K562 (cell line): ENCODE results near the gene TXNRD2. TPM values are rescaled to one million over a fixed set of nuclear protein-coding genes. Genes with fewer than 3 reads are reported as not detected.

Source experiments
- BCL6 ChIP-seq: fragments of 250-450 bp; sonication (Bioruptor Pico); IDR thresholded peaks from 2 replicates; pipeline ENCODE4 v1.4.0; 2020
- CAMTA2 ChIP-seq: fragments of 250-450 bp; sonication (Bioruptor Pico); conservative IDR thresholded peaks from 2 replicates; pipeline ENCODE4 v1.5.1; 2022
- CHD1 ChIP-seq: fragments of 200-600 bp; sonication (generic); IDR thresholded peaks from one replicate; pipeline ENCODE4 v1.6.1; 2012; ENCODE audit warnings: mild to moderate bottlenecking, moderate library complexity, low read length, inconsistent platforms
- GABPB1 ChIP-seq: sonication (generic); formaldehyde crosslinking; IDR thresholded peaks from 2 replicates; pipeline ENCODE4 v1.8.0; 2022; ENCODE audit warnings: mild to moderate bottlenecking, missing genetic modification reagents
- ZKSCAN1 ChIP-seq: fragments of 150-350 bp; IDR thresholded peaks from 2 replicates; pipeline ENCODE4 v1.6.1; 2016; ENCODE audit warnings: low read depth, low read length
- ZNF212 ChIP-seq: fragments of 450-650 bp; formaldehyde crosslinking; IDR thresholded peaks from 2 replicates; pipeline ENCODE4 v1.4.0; 2020; ENCODE audit warnings: mild to moderate bottlenecking
- ZNF239 ChIP-seq: fragments of 250-450 bp; sonication (Bioruptor Pico); IDR thresholded peaks from 2 replicates; pipeline ENCODE4 v1.4.0; 2020; ENCODE audit warnings: mild to moderate bottlenecking
- ZNF764 ChIP-seq: fragments of 250-450 bp; sonication (Bioruptor Pico); IDR thresholded peaks from 2 replicates; pipeline ENCODE4 v1.4.0; 2020; ENCODE audit warnings: low read depth, mild to moderate bottlenecking, moderate library complexity
- polyA plus RNA-seq, 8 experiments: library from polyadenylated mRNA; depleted of rRNA in 4 of 8; stranded (reverse) in 5 of 8; unstranded in 3 of 8; fragments of >200 nt; fragmentation: Nextera tagmentation in 2 of 8; fragmentation: Illumina TruSeq in 1 of 8; extraction: Ambion mirVana in 2 of 8; extraction: Trizol in 1 of 8; gene quantifications; 2 replicates each; pipeline versions ENCODE4 v1.2.1 to v1.2.3, GENCODE V29; 2011 to 2014; ENCODE audit warnings: inconsistent platforms in 1 of 8, missing spikeins in 1 of 8
- total RNA-seq, 7 experiments: library from RNA; depleted of rRNA in 6 of 7; stranded (reverse); fragments of >200 nt in 6 of 7; fragmentation: Illumina TruSeq in 2 of 7; extraction: Trizol in 2 of 7; gene quantifications; 2 replicates each; pipeline versions ENCODE4 v1.2.1 to v1.2.3, GENCODE V29; 2011 to 2021; ENCODE audit warnings: low replicate concordance in 1 of 7
- TF ChIP-seq, protein P1 (sequence below): fragments of 200-800 bp; sonication (Bioruptor generic); IDR thresholded peaks from 2 replicates; pipeline ENCODE4 v1.6.1; 2016; ENCODE audit warnings: missing genetic modification characterization, missing compliant biosample characterization
- TF ChIP-seq, protein P2 (sequence below): fragments of 450-650 bp; IDR thresholded peaks from 2 replicates; pipeline ENCODE4 v1.6.1; 2016
- TF ChIP-seq, protein P3 (sequence below): fragments of 200-600 bp; sonication (generic); IDR thresholded peaks from one replicate; pipeline ENCODE4 v1.6.1; 2012; ENCODE audit warnings: mild to moderate bottlenecking, low read depth, low read length, inconsistent platforms

TXNRD2 gene
- total and polyA plus RNA-seq, 9 of the 15 experiments (the other 6 are each of a cell fraction or from before 2014, with no cell fraction given) = 3.3 to 80.2 (median 49.4) TPM

DNA sequence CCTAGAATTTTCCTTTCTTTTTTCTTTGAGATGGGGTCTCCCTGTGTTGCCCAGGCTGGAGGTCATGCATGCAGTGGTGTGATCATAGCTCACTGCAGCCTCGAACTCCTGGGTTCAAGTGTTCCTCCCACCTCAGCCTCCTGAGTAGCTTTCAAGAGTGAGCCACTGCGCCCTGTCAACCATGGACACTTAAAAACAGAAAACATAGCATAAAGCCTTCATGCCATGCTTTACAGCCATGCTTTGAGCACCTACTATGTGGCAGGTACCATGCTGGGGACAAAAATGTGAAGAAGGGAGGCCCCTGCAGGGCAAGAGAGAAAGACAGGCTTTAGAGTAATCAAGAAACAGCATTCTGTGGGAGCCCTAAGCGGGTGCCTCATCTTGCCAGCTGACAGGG is 73.3 kb downstream of the TXNRD2 start (continued):
- TF ChIP-seq, protein P1, sequence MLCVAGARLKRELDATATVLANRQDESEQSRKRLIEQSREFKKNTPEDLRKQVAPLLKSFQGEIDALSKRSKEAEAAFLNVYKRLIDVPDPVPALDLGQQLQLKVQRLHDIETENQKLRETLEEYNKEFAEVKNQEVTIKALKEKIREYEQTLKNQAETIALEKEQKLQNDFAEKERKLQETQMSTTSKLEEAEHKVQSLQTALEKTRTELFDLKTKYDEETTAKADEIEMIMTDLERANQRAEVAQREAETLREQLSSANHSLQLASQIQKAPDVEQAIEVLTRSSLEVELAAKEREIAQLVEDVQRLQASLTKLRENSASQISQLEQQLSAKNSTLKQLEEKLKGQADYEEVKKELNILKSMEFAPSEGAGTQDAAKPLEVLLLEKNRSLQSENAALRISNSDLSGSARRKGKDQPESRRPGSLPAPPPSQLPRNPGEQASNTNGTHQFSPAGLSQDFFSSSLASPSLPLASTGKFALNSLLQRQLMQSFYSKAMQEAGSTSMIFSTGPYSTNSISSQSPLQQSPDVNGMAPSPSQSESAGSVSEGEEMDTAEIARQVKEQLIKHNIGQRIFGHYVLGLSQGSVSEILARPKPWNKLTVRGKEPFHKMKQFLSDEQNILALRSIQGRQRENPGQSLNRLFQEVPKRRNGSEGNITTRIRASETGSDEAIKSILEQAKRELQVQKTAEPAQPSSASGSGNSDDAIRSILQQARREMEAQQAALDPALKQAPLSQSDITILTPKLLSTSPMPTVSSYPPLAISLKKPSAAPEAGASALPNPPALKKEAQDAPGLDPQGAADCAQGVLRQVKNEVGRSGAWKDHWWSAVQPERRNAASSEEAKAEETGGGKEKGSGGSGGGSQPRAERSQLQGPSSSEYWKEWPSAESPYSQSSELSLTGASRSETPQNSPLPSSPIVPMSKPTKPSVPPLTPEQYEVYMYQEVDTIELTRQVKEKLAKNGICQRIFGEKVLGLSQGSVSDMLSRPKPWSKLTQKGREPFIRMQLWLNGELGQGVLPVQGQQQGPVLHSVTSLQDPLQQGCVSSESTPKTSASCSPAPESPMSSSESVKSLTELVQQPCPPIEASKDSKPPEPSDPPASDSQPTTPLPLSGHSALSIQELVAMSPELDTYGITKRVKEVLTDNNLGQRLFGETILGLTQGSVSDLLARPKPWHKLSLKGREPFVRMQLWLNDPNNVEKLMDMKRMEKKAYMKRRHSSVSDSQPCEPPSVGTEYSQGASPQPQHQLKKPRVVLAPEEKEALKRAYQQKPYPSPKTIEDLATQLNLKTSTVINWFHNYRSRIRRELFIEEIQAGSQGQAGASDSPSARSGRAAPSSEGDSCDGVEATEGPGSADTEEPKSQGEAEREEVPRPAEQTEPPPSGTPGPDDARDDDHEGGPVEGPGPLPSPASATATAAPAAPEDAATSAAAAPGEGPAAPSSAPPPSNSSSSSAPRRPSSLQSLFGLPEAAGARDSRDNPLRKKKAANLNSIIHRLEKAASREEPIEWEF (CRISPR knock-in tag) = no peak
- TF ChIP-seq ZNF212 (CRISPR knock-in tag) (no peak), ZNF239 (CRISPR knock-in tag) (no peak), BCL6 (CRISPR knock-in tag) (no peak), GABPB1 (CRISPR knock-in tag) (no peak), CAMTA2 (no peak), ZKSCAN1 (peak; percentile 98), CHD1 (no peak), ZNF764 (CRISPR knock-in tag) (no peak)
- TF ChIP-seq, protein P2, sequence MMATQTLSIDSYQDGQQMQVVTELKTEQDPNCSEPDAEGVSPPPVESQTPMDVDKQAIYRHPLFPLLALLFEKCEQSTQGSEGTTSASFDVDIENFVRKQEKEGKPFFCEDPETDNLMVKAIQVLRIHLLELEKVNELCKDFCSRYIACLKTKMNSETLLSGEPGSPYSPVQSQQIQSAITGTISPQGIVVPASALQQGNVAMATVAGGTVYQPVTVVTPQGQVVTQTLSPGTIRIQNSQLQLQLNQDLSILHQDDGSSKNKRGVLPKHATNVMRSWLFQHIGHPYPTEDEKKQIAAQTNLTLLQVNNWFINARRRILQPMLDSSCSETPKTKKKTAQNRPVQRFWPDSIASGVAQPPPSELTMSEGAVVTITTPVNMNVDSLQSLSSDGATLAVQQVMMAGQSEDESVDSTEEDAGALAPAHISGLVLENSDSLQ = no peak
- TF ChIP-seq, protein P3, sequence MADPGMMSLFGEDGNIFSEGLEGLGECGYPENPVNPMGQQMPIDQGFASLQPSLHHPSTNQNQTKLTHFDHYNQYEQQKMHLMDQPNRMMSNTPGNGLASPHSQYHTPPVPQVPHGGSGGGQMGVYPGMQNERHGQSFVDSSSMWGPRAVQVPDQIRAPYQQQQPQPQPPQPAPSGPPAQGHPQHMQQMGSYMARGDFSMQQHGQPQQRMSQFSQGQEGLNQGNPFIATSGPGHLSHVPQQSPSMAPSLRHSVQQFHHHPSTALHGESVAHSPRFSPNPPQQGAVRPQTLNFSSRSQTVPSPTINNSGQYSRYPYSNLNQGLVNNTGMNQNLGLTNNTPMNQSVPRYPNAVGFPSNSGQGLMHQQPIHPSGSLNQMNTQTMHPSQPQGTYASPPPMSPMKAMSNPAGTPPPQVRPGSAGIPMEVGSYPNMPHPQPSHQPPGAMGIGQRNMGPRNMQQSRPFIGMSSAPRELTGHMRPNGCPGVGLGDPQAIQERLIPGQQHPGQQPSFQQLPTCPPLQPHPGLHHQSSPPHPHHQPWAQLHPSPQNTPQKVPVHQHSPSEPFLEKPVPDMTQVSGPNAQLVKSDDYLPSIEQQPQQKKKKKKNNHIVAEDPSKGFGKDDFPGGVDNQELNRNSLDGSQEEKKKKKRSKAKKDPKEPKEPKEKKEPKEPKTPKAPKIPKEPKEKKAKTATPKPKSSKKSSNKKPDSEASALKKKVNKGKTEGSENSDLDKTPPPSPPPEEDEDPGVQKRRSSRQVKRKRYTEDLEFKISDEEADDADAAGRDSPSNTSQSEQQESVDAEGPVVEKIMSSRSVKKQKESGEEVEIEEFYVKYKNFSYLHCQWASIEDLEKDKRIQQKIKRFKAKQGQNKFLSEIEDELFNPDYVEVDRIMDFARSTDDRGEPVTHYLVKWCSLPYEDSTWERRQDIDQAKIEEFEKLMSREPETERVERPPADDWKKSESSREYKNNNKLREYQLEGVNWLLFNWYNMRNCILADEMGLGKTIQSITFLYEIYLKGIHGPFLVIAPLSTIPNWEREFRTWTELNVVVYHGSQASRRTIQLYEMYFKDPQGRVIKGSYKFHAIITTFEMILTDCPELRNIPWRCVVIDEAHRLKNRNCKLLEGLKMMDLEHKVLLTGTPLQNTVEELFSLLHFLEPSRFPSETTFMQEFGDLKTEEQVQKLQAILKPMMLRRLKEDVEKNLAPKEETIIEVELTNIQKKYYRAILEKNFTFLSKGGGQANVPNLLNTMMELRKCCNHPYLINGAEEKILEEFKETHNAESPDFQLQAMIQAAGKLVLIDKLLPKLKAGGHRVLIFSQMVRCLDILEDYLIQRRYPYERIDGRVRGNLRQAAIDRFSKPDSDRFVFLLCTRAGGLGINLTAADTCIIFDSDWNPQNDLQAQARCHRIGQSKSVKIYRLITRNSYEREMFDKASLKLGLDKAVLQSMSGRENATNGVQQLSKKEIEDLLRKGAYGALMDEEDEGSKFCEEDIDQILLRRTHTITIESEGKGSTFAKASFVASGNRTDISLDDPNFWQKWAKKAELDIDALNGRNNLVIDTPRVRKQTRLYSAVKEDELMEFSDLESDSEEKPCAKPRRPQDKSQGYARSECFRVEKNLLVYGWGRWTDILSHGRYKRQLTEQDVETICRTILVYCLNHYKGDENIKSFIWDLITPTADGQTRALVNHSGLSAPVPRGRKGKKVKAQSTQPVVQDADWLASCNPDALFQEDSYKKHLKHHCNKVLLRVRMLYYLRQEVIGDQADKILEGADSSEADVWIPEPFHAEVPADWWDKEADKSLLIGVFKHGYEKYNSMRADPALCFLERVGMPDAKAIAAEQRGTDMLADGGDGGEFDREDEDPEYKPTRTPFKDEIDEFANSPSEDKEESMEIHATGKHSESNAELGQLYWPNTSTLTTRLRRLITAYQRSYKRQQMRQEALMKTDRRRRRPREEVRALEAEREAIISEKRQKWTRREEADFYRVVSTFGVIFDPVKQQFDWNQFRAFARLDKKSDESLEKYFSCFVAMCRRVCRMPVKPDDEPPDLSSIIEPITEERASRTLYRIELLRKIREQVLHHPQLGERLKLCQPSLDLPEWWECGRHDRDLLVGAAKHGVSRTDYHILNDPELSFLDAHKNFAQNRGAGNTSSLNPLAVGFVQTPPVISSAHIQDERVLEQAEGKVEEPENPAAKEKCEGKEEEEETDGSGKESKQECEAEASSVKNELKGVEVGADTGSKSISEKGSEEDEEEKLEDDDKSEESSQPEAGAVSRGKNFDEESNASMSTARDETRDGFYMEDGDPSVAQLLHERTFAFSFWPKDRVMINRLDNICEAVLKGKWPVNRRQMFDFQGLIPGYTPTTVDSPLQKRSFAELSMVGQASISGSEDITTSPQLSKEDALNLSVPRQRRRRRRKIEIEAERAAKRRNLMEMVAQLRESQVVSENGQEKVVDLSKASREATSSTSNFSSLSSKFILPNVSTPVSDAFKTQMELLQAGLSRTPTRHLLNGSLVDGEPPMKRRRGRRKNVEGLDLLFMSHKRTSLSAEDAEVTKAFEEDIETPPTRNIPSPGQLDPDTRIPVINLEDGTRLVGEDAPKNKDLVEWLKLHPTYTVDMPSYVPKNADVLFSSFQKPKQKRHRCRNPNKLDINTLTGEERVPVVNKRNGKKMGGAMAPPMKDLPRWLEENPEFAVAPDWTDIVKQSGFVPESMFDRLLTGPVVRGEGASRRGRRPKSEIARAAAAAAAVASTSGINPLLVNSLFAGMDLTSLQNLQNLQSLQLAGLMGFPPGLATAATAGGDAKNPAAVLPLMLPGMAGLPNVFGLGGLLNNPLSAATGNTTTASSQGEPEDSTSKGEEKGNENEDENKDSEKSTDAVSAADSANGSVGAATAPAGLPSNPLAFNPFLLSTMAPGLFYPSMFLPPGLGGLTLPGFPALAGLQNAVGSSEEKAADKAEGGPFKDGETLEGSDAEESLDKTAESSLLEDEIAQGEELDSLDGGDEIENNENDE = no peak
